Skeletal muscle tissue (tissue), 4 donors: Measurements from ENCODE around the gene ATAD3B. TPM values are rescaled to one million over a fixed set of nuclear protein-coding genes. Genes with fewer than 3 reads are reported as not detected.
"Not testable (repeated sequence)": the region's sequence is repeated elsewhere in the genome, so short reads cannot be mapped to it uniquely, and the experiment has no call there.

Experiments used
- H3K27ac ChIP-seq: one replicate; pipeline ENCODE4 v1.7.0; 2013; ENCODE audit warnings: mild to moderate bottlenecking, low read depth, low read length, inconsistent platforms
- H3K27me3 ChIP-seq, 3 donors: one replicate each; pipeline ENCODE4 v1.7.0; 2013; ENCODE audit warnings: low read length in 3 of 3; ENCODE audit not compliant: control insufficient read depth in 3 of 3, insufficient read depth in 3 of 3
- H3K36me3 ChIP-seq, 3 donors: one replicate each; pipeline ENCODE4 v1.7.0; 2013; ENCODE audit warnings: low read length in 3 of 3; ENCODE audit not compliant: control insufficient read depth in 3 of 3, insufficient read depth in 3 of 3
- H3K4me1 ChIP-seq, 3 donors: one replicate each; pipeline ENCODE4 v1.7.0; 2013; ENCODE audit warnings: low read length in 3 of 3, mild to moderate bottlenecking in 3 of 3; ENCODE audit not compliant: control insufficient read depth in 3 of 3, insufficient read depth in 3 of 3
- H3K4me3 ChIP-seq, 3 donors: one replicate each; pipeline ENCODE4 v1.7.0; 2013; ENCODE audit warnings: low read length in 3 of 3
- H3K9ac ChIP-seq, 3 donors: one replicate each; pipeline ENCODE4 v1.7.0; 2013; ENCODE audit warnings: low read length in 3 of 3, mild to moderate bottlenecking in 3 of 3, moderate library complexity in 2 of 3, low read depth in 1 of 3
- H3K9me3 ChIP-seq, 3 donors: one replicate each; pipeline ENCODE4 v1.7.0; 2013; ENCODE audit warnings: low read length in 3 of 3; ENCODE audit not compliant: control insufficient read depth in 3 of 3
- total RNA-seq: library from RNA; depleted of rRNA; stranded (reverse); fragments of >200 nt; gene quantifications from one replicate; pipeline ENCODE4 v1.2.3, GENCODE V29; 2014
- donor health status: Osteomylitis.

Gene ATAD3B
- total RNA-seq, 1 donor from 2014 or later: 16.7 TPM

- Histone ChIP-seq H3K27me3 (peaks cover 0 to 36% (median 13%) of the 10 kb centered on the region in 3 donors), H3K4me3 (no peak overlapping the region), H3K9me3 (no peaks in the 10 kb centered on the region), H3K36me3 (no peaks in the 10 kb centered on the region), H3K4me1 (peaks cover 42 to 45% (median 44%) of the 10 kb centered on the region in 3 donors), H3K9ac (no peak overlapping the region), H3K27ac (no peak overlapping the region)
Observed at GRCh38 chr1:1438531-1439381, 32.8 kb upstream of the ATAD3B start.

DNA sequence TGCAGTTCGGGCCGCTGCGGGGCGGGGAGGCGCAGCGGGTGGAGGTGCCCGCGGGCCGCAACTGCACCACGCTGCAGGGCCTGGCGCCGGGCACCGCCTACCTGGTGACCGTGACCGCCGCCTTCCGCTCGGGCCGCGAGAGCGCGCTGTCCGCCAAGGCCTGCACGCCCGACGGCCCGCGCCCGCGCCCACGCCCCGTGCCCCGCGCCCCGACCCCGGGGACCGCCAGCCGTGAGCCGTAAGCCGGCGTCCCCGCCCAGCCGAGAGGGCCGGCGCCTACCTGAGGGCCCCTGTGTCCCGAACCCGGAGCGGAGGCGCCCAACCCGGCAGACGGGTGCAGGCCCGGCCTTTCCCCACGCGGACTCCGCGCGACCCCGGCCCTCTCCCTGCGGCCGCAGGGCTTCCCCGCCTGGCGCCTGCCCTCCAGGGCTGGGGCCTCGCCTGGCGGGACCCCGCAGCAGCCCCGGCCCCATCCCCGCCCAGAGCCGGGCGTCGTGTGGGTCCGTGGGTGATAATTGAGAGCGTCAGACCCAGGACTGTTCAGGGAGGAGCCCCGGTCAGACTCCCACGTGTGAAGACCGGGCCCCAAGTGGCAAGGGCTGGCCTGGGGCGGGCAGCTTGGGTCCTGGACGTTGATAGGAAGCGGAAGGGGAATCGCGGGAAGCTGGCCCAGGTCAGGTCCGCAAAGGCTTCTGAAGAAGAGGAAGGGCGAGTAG is 31.9 kb upstream of the ATAD3B start:
- no peaks in the 10 kb centered on the region for H3K9me3 ChIP-seq
- H3K27ac ChIP-seq: no peak overlapping the region
- H3K27me3 ChIP-seq: peaks cover 0 to 36% (median 13%) of the 10 kb centered on the region in 3 donors
- no peaks in the 10 kb centered on the region for H3K36me3 ChIP-seq
- no peak overlapping the region for H3K4me3 ChIP-seq
- no peak overlapping the region for H3K9ac ChIP-seq
- H3K4me1 ChIP-seq: peaks cover 35 to 38% (median 36%) of the 10 kb centered on the region in 3 donors

DNA sequence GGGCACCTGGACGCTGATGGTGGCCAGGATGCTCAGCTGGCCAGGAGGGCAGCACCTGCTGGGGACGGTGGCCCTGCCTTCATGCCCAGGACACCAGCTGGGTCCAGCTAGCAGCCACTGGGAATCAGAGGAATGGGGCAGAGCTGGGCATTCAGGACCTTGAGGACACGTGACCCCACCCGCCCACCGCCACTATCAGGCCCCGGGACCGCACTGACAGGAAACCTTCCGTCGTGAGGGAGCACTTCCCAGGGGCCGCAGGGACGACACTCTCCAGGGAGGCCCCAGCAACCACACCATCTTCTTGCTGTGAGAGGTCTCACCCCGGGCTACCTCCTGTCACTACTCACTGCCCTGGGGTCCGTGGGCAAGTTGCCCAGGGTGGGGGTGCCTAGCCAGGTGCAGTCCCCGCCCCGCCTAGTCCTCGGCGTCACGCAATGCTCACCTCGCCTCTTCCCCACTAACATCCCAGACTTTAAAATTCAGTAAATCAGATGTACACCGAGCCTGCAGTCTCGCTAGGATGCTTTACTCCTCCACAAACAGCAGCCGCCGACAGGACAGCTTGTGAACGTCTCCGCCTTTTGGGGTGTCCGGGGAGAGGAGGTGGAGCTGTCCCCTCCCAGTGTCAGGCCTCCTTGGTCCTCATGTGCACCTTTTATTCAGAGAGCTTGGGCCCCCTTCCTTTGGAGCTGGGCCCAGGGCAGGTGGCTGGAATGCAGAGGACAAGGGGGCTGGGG is 31.1 kb upstream of the ATAD3B start:
- peak overlapping the region in 2 of 3 donors; percentile 33 to 50 for H3K9ac ChIP-seq
- no peaks in the 10 kb centered on the region for H3K9me3 ChIP-seq
- no peak overlapping the region for H3K27ac ChIP-seq
- peaks cover 27 to 31% (median 29%) of the 10 kb centered on the region in 3 donors for H3K4me1 ChIP-seq
- no peaks in the 10 kb centered on the region for H3K36me3 ChIP-seq
- H3K27me3 ChIP-seq: peaks cover 0 to 30% (median 13%) of the 10 kb centered on the region in 3 donors
- H3K4me3 ChIP-seq: no peak overlapping the region

DNA sequence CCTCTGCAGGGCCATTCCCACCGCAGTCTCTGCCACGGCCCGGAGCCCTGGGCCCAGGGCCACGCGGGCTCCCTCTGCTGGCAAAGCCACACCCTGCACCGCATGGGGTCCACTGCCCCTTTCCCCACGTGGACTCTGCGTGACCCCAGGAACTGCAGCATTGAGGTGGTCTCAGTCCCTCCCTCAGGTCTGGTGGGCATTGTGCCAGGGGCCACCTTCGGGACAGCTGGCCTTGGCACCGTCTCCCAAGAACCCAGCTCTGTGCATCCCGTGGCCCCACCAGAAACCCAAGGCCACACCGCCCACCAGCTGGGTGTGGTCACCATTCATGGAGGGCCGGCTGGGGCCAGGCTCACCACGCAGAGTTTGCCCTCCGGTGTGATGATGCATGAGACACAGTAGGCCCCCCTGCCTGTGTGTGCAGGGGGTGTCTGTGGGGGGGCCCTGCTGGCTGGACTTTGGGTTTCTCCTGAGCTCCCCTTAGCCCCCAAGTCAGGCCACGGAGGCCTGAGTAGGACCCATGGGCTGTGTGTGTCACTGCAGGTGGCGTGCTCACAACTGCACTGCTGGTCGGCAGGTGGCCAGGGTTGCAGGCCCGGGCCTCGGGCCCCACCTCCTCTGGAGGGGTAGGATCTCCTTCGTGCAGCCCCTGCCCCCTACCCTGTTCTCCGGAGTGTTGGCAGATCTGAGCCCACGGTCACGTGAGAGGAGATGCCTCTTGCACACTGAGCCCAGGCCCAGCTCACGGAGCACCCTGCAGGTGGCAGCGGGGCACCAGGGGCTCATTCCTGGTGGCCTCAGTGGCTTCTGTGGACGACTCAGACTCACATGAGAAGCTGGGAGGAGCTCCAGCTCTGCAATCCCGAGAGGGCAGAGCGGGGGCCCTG is 30.3 kb upstream of the ATAD3B start:
- peak overlapping the region in 1 of 3 donors; percentile 50 for H3K9ac ChIP-seq
- H3K9me3 ChIP-seq: no peaks in the 10 kb centered on the region
- H3K27ac ChIP-seq: no peak overlapping the region
- H3K27me3 ChIP-seq: peaks cover 0 to 26% (median 11%) of the 10 kb centered on the region in 3 donors
- H3K4me1 ChIP-seq: peaks cover 23 to 26% (median 24%) of the 10 kb centered on the region in 3 donors
- H3K4me3 ChIP-seq: peak overlapping the region in 1 of 3 donors; percentile 45
- no peaks in the 10 kb centered on the region for H3K36me3 ChIP-seq

GRCh38 chr1:1442069-1442770 is 29.3 kb upstream of the ATAD3B start:
- H3K4me1 ChIP-seq: peaks cover 13 to 18% (median 16%) of the 10 kb centered on the region in 3 donors
- no peaks in the 10 kb centered on the region for H3K36me3 ChIP-seq
- no peak overlapping the region for H3K4me3 ChIP-seq
- H3K27ac ChIP-seq: no peak overlapping the region
- no peaks in the 10 kb centered on the region for H3K9me3 ChIP-seq
- peaks cover 0 to 16% (median 5%) of the 10 kb centered on the region in 3 donors for H3K27me3 ChIP-seq
- H3K9ac ChIP-seq: peak overlapping the region in 1 of 3 donors; percentile 3

- not testable (repeated sequence) for H3K36me3 ChIP-seq, H3K9me3 ChIP-seq, H3K27ac ChIP-seq, H3K27me3 ChIP-seq, H3K4me1 ChIP-seq, H3K9ac ChIP-seq, H3K4me3 ChIP-seq
Observed at GRCh38 chr1:1446631-1447030, 24.9 kb upstream of the ATAD3B start.

GRCh38 chr1:1449099-1449739 is 22.3 kb upstream of the ATAD3B start, which contains the start of gene ATAD3C:
Gene ATAD3C (plus strand): TSS chr1:1449689. CDS start chr1:1450684, 995 bp downstream.
- no peaks in the 10 kb centered on the region for H3K36me3 ChIP-seq
- H3K9me3 ChIP-seq: no peaks in the 10 kb centered on the region
- no peak within 1 kb of the TSS for H3K4me3 ChIP-seq
- no peaks in the 10 kb centered on the region for H3K27me3 ChIP-seq
- no peaks in the 10 kb centered on the region for H3K4me1 ChIP-seq
- no peak within 1 kb of the TSS for H3K9ac ChIP-seq
- H3K27ac ChIP-seq: no peak within 1 kb of the TSS

DNA sequence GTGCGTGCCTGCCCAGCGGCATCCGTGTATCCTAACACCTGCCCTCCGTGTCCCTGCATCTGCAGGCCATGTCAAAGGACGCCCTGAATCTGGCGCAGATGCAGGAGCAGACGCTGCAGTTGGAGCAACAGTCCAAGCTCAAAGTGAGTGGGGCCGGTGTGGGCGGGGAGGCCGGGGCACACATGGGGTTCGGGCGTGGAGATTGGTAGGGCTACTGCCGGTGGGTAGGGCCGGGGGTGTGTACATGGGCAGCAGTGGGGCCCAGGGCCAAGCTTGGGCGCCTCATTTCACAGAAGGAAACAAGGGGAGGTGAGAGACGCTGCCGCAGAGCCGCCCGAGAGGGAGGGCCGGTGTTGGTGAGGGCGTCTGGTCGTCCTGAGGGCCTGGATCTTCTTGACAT is 20.9 kb upstream of the ATAD3B start:
- not testable (repeated sequence) for H3K9me3 ChIP-seq, H3K4me1 ChIP-seq, H3K4me3 ChIP-seq, H3K36me3 ChIP-seq, H3K27me3 ChIP-seq, H3K27ac ChIP-seq, H3K9ac ChIP-seq
